ENCODE data around the gene ARHGEF33. TPM values are rescaled to one million over a fixed set of nuclear protein-coding genes. Genes with fewer than 3 reads are reported as not detected.

ARHGEF33 gene
- total and polyA plus RNA-seq, 2 experiments from 2014 or later: 0.10 to 1.8 TPM

DNA sequence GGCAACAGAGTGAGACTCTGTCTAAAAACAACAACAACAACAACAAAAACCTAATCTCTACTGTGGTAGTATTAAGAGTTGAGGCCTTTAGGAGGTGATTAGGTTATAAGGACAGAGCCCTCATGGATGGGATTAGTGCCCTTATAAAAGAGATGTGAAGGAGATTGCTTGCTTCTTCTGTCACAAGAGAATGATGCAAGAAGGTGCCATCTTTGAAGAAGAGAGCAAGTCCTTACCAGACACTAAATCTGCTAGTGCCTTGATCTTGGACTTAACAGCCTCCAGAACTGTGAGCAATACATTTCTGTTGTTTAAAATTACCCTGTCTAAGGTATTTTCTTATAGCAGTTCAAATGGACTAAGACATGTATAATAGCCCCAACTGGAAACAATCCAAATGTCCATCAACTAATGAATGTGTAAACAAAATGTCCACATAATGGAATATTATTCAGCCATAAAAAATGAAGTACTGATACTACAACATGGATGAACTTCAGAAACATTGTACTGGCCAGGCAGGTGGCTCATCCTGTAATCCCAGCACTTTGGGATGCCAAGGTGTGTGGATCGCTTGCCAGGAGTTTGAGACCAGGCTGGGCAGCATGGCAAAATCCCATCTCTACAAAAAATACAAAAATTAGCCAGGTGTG is 1.6 kb upstream of the ARHGEF33 start:
- Histone ChIP-seq H3K27ac (ENCODE audit: low read depth) (no peak overlapping the region), H2AFZ (no peak overlapping the region), H3K4me2 (no peak overlapping the region), H3K36me3 (ENCODE audit: insufficient read depth) (no peaks in the 10 kb centered on the region), H3K79me2 (replicated peaks; ENCODE audit: insufficient read depth) (no peaks in the 10 kb centered on the region), H3F3A (replicated peaks; ENCODE audit: low read depth) (no peaks in the 10 kb centered on the region), H3K4me1 (ENCODE audit: insufficient read depth) (peaks cover 5% of the 10 kb centered on the region; the same call in 1 of the 2 replicates), H3K9me2 (ENCODE audit: insufficient read depth) (no peaks in the 10 kb centered on the region), H3K27me3 (ENCODE audit: insufficient read depth) (no peaks in the 10 kb centered on the region), H3K4me3 (no peak overlapping the region), H4K20me1 (replicated peaks; ENCODE audit: insufficient read depth) (no peaks in the 10 kb centered on the region)
- H3K27me3 Mint-ChIP-seq (ENCODE audit: insufficient read depth, low read depth, poor library complexity): peaks cover 3% of the 10 kb centered on the region
- DNase-seq (ENCODE audit: low spot score) (no peak), ATAC-seq (no peak)
- no peaks in the 10 kb centered on the region for H3K36me3 Mint-ChIP-seq (ENCODE audit: low read depth)
- H3K27ac Mint-ChIP-seq: no peak overlapping the region
- TF ChIP-seq NANOG (IDR thresholded peaks at IDR 0.05; ENCODE audit: borderline replicate concordance) (no peak), CREB1 (CRISPR knock-in tag; IDR thresholded peaks at IDR 0.05; ENCODE audit: low read depth) (no peak), STAT1 (IDR thresholded peaks at IDR 0.05; ENCODE audit: unreplicated experiment) (no peak), ZNF331 (CRISPR knock-in tag; IDR thresholded peaks at IDR 0.05; ENCODE audit: low read depth) (no peak), ETS1 (IDR thresholded peaks at IDR 0.05) (no peak), ZNF114 (CRISPR knock-in tag; IDR thresholded peaks at IDR 0.05) (no peak), JUNB (IDR thresholded peaks at IDR 0.05; ENCODE audit: unreplicated experiment) (no peak)
- TF ChIP-seq, protein P1, sequence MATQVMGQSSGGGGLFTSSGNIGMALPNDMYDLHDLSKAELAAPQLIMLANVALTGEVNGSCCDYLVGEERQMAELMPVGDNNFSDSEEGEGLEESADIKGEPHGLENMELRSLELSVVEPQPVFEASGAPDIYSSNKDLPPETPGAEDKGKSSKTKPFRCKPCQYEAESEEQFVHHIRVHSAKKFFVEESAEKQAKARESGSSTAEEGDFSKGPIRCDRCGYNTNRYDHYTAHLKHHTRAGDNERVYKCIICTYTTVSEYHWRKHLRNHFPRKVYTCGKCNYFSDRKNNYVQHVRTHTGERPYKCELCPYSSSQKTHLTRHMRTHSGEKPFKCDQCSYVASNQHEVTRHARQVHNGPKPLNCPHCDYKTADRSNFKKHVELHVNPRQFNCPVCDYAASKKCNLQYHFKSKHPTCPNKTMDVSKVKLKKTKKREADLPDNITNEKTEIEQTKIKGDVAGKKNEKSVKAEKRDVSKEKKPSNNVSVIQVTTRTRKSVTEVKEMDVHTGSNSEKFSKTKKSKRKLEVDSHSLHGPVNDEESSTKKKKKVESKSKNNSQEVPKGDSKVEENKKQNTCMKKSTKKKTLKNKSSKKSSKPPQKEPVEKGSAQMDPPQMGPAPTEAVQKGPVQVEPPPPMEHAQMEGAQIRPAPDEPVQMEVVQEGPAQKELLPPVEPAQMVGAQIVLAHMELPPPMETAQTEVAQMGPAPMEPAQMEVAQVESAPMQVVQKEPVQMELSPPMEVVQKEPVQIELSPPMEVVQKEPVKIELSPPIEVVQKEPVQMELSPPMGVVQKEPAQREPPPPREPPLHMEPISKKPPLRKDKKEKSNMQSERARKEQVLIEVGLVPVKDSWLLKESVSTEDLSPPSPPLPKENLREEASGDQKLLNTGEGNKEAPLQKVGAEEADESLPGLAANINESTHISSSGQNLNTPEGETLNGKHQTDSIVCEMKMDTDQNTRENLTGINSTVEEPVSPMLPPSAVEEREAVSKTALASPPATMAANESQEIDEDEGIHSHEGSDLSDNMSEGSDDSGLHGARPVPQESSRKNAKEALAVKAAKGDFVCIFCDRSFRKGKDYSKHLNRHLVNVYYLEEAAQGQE (IDR thresholded peaks at IDR 0.05; ENCODE audit: unreplicated experiment): no peak
- no peak overlapping the region for H3K4me3 Mint-ChIP-seq
- H3K4me1 Mint-ChIP-seq: peaks cover 6% of the 10 kb centered on the region; the same call in 1 of the 3 replicates
- H3K9me3 Mint-ChIP-seq: no peaks in the 10 kb centered on the region

GRCh38 chr2:38889045-38889444 is 630 bp upstream of the ARHGEF33 start:
- Histone ChIP-seq H4K20me1 (replicated peaks; ENCODE audit: insufficient read depth) (no peaks in the 10 kb centered on the region), H3K79me2 (replicated peaks; ENCODE audit: insufficient read depth) (no peaks in the 10 kb centered on the region), H3K9me2 (ENCODE audit: insufficient read depth) (no peaks in the 10 kb centered on the region)
- TF ChIP-seq CREB1 (CRISPR knock-in tag; IDR thresholded peaks at IDR 0.05; ENCODE audit: low read depth) (no peak), EZH2phosphoT487 (IDR thresholded peaks at IDR 0.05; ENCODE audit: unreplicated experiment) (no peak), JUNB (IDR thresholded peaks at IDR 0.05; ENCODE audit: unreplicated experiment) (no peak), NANOG (IDR thresholded peaks at IDR 0.05; ENCODE audit: borderline replicate concordance) (no peak), EZH2 (IDR thresholded peaks at IDR 0.05; ENCODE audit: low read depth, unreplicated experiment) (no peak)
- TF ChIP-seq, protein P2, sequence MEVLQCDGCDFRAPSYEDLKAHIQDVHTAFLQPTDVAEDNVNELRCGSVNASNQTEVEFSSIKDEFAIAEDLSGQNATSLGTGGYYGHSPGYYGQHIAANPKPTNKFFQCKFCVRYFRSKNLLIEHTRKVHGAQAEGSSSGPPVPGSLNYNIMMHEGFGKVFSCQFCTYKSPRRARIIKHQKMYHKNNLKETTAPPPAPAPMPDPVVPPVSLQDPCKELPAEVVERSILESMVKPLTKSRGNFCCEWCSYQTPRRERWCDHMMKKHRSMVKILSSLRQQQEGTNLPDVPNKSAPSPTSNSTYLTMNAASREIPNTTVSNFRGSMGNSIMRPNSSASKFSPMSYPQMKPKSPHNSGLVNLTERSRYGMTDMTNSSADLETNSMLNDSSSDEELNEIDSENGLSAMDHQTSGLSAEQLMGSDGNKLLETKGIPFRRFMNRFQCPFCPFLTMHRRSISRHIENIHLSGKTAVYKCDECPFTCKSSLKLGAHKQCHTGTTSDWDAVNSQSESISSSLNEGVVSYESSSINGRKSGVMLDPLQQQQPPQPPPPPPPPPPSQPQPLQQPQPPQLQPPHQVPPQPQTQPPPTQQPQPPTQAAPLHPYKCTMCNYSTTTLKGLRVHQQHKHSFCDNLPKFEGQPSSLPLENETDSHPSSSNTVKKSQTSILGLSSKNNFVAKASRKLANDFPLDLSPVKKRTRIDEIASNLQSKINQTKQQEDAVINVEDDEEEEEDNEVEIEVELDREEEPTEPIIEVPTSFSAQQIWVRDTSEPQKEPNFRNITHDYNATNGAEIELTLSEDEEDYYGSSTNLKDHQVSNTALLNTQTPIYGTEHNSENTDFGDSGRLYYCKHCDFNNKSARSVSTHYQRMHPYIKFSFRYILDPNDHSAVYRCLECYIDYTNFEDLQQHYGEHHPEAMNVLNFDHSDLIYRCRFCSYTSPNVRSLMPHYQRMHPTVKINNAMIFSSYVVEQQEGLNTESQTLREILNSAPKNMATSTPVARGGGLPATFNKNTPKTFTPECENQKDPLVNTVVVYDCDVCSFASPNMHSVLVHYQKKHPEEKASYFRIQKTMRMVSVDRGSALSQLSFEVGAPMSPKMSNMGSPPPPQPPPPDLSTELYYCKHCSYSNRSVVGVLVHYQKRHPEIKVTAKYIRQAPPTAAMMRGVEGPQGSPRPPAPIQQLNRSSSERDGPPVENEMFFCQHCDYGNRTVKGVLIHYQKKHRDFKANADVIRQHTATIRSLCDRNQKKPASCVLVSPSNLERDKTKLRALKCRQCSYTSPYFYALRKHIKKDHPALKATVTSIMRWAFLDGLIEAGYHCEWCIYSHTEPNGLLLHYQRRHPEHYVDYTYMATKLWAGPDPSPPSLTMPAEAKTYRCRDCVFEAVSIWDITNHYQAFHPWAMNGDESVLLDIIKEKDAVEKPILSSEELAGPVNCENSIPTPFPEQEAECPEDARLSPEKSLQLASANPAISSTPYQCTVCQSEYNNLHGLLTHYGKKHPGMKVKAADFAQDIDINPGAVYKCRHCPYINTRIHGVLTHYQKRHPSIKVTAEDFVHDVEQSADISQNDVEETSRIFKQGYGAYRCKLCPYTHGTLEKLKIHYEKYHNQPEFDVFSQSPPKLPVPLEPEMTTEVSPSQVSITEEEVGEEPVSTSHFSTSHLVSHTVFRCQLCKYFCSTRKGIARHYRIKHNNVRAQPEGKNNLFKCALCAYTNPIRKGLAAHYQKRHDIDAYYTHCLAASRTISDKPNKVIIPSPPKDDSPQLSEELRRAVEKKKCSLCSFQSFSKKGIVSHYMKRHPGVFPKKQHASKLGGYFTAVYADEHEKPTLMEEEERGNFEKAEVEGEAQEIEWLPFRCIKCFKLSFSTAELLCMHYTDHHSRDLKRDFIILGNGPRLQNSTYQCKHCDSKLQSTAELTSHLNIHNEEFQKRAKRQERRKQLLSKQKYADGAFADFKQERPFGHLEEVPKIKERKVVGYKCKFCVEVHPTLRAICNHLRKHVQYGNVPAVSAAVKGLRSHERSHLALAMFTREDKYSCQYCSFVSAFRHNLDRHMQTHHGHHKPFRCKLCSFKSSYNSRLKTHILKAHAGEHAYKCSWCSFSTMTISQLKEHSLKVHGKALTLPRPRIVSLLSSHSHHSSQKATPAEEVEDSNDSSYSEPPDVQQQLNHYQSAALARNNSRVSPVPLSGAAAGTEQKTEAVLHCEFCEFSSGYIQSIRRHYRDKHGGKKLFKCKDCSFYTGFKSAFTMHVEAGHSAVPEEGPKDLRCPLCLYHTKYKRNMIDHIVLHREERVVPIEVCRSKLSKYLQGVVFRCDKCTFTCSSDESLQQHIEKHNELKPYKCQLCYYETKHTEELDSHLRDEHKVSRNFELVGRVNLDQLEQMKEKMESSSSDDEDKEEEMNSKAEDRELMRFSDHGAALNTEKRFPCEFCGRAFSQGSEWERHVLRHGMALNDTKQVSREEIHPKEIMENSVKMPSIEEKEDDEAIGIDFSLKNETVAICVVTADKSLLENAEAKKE (CRISPR knock-in tag; IDR thresholded peaks at IDR 0.05): no peak

More at GRCh38 chr2:38889045-38889444, 630 bp upstream of the ARHGEF33 start:
- Histone ChIP-seq H2AFZ (no peak overlapping the region), H3K4me1 (ENCODE audit: insufficient read depth) (peaks cover 5% of the 10 kb centered on the region; the same call in 1 of the 2 replicates), H3K4me2 (no peak overlapping the region), H3K4me3 (no peak overlapping the region), H3K27me3 (ENCODE audit: insufficient read depth) (no peaks in the 10 kb centered on the region), H3F3A (replicated peaks; ENCODE audit: low read depth) (no peaks in the 10 kb centered on the region), H3K27ac (ENCODE audit: low read depth) (no peak overlapping the region), H3K36me3 (ENCODE audit: insufficient read depth) (no peaks in the 10 kb centered on the region)
- Mint-ChIP-seq H3K4me3 (no peak overlapping the region), H3K9me3 (no peaks in the 10 kb centered on the region), H3K27me3 (ENCODE audit: insufficient read depth, low read depth, poor library complexity) (peaks cover 3% of the 10 kb centered on the region), H3K27ac (no peak overlapping the region), H3K4me1 (peaks cover 6% of the 10 kb centered on the region; the same call in 1 of the 3 replicates), H3K36me3 (ENCODE audit: low read depth) (no peaks in the 10 kb centered on the region)
- no peak for ATAC-seq
- no peak for DNase-seq (ENCODE audit: low spot score)

All from GM23338 (cell line).